Activated T-helper 2 cell treated with anti-CD3 and anti-CD28 coated beads, Interferon-gamma antibody, Interleukin-2, Interleukin-4, amounts not matched to agents 10 μg/mL and 5 μg/mL and 100 μg/mL, durations not matched to agents 14 hours and 24 hours and 36 hours (primary cell): Measurements from ENCODE around the gene DHCR7. TPM values are rescaled to one million over a fixed set of nuclear protein-coding genes. Genes with fewer than 3 reads are reported as not detected.

Source experiments
- DNase-seq: peaks from one replicate; pipeline ENCODE4 v3.0.0; 2021; ENCODE audit warnings: low spot score
- H3K27ac Mint-ChIP-seq: one replicate; pipeline ENCODE4 v1.8.0; 2021; ENCODE audit warnings: mixed read lengths
- H3K27me3 Mint-ChIP-seq: one replicate; pipeline ENCODE4 v1.8.0; 2021; ENCODE audit warnings: low read depth, mixed read lengths
- H3K36me3 Mint-ChIP-seq: one replicate; pipeline ENCODE4 v1.8.0; 2021; ENCODE audit warnings: low read depth, mixed read lengths
- H3K4me1 Mint-ChIP-seq: one replicate; pipeline ENCODE4 v1.8.0; 2021; ENCODE audit warnings: low read depth, mixed read lengths
- H3K4me3 Mint-ChIP-seq: one replicate; pipeline ENCODE4 v1.8.0; 2021; ENCODE audit warnings: low read depth, mild to moderate bottlenecking, moderate library complexity, mixed read lengths
- H3K9me3 Mint-ChIP-seq: one replicate; pipeline ENCODE4 v1.8.0; 2021; ENCODE audit warnings: mixed read lengths
- intact Hi-C: fragments of 100-400 bp; cut with micrococcal nuclease; formaldehyde crosslinking; loops from one replicate; pipeline ENCODE4 v1.15.1; 2023
- total RNA-seq: library from RNA; stranded (reverse); gene quantifications from 2 replicates; pipeline ENCODE4 v1.2.3, GENCODE V29; 2022

Gene DHCR7
- 129 and 136 TPM in 2 replicates for total RNA-seq

- peak within 1 kb of the TSS; percentile 81 for H3K27ac Mint-ChIP-seq
- intact Hi-C loops, result no loop called here
- peaks cover 7% of the 10 kb centered on the region for H3K9me3 Mint-ChIP-seq
- DNase-seq, result peak; percentile 94
- no peaks in the 10 kb centered on the region for H3K27me3 Mint-ChIP-seq
- H3K4me1 Mint-ChIP-seq, result peaks cover 52% of the 10 kb centered on the region
- H3K4me3 Mint-ChIP-seq, result peak within 1 kb of the TSS; percentile 95
- peaks cover 48% of the 10 kb centered on the region for H3K36me3 Mint-ChIP-seq
Observed at GRCh38 chr11:71448257-71449171, at the start of gene DHCR7. Gene DHCR7 (minus strand): TSS chr11:71448393. CDS start chr11:71444952, 3,441 bp downstream.

- no peak overlapping the region for H3K4me3 Mint-ChIP-seq
- H3K4me1 Mint-ChIP-seq, result peaks cover 8% of the 10 kb centered on the region
- intact Hi-C loops, result no loop called here
- peaks cover 85% of the 10 kb centered on the region for H3K36me3 Mint-ChIP-seq
- H3K9me3 Mint-ChIP-seq, result no peaks in the 10 kb centered on the region
- DNase-seq, result no peak
- peak overlapping the region; percentile 34 for H3K27ac Mint-ChIP-seq
- no peaks in the 10 kb centered on the region for H3K27me3 Mint-ChIP-seq
Observed at GRCh38 chr11:71496421-71496820, 48.2 kb upstream of the DHCR7 start.

- Mint-ChIP-seq H3K36me3 (peaks cover 86% of the 10 kb centered on the region), H3K27ac (peak overlapping the region; percentile 34), H3K27me3 (no peaks in the 10 kb centered on the region), H3K9me3 (no peaks in the 10 kb centered on the region), H3K4me1 (peaks cover 8% of the 10 kb centered on the region), H3K4me3 (no peak overlapping the region)
- intact Hi-C loops, result no loop called here
- no peak for DNase-seq
Observed at GRCh38 chr11:71495286-71496230, 47.4 kb upstream of the DHCR7 start.

GRCh38 chr11:71491940-71492339, 43.7 kb upstream of the DHCR7 start:
- H3K4me1 Mint-ChIP-seq, result peaks cover 23% of the 10 kb centered on the region
- peaks cover 85% of the 10 kb centered on the region for H3K36me3 Mint-ChIP-seq
- H3K4me3 Mint-ChIP-seq, result no peak overlapping the region
- peak overlapping the region; percentile 30 for H3K27ac Mint-ChIP-seq
- no peaks in the 10 kb centered on the region for H3K9me3 Mint-ChIP-seq
- H3K27me3 Mint-ChIP-seq, result no peaks in the 10 kb centered on the region
- DNase-seq, result no peak
- intact Hi-C loops, result no loop called here

GRCh38 chr11:71491531-71491930, 43.3 kb upstream of the DHCR7 start:
- Mint-ChIP-seq H3K36me3 (peaks cover 83% of the 10 kb centered on the region), H3K9me3 (no peaks in the 10 kb centered on the region), H3K4me3 (no peak overlapping the region), H3K27ac (peak overlapping the region; percentile 48), H3K4me1 (peaks cover 23% of the 10 kb centered on the region), H3K27me3 (no peaks in the 10 kb centered on the region)
- intact Hi-C loops, result no loop called here
- DNase-seq, result no peak

- peaks cover 23% of the 10 kb centered on the region for H3K4me1 Mint-ChIP-seq
- intact Hi-C loops, result no loop called here
- DNase-seq, result no peak
- H3K36me3 Mint-ChIP-seq, result peaks cover 83% of the 10 kb centered on the region
- peak overlapping the region; percentile 86 for H3K27ac Mint-ChIP-seq
- H3K27me3 Mint-ChIP-seq, result no peaks in the 10 kb centered on the region
- no peak overlapping the region for H3K4me3 Mint-ChIP-seq
- no peaks in the 10 kb centered on the region for H3K9me3 Mint-ChIP-seq
Observed at GRCh38 chr11:71490731-71491390, 42.7 kb upstream of the DHCR7 start.

GRCh38 chr11:71490044-71490730, 42.0 kb upstream of the DHCR7 start:
- Mint-ChIP-seq H3K9me3 (no peaks in the 10 kb centered on the region), H3K27me3 (no peaks in the 10 kb centered on the region), H3K4me1 (peaks cover 23% of the 10 kb centered on the region), H3K27ac (peak overlapping the region; percentile 86), H3K4me3 (no peak overlapping the region), H3K36me3 (peaks cover 83% of the 10 kb centered on the region)
- intact Hi-C loops, result no loop called here
- DNase-seq, result no peak

- Mint-ChIP-seq H3K27me3 (no peaks in the 10 kb centered on the region), H3K36me3 (peaks cover 84% of the 10 kb centered on the region), H3K4me1 (peaks cover 20% of the 10 kb centered on the region), H3K27ac (peak overlapping the region; percentile 90), H3K4me3 (peak overlapping the region; percentile 26), H3K9me3 (no peaks in the 10 kb centered on the region)
- peak; percentile 17 for DNase-seq
- intact Hi-C loops, result loop anchor here (2.0 kb wide), 1 partner anchor 37 kb away; the partner anchor contains the start of gene NADSYN1
Observed at GRCh38 chr11:71489311-71490043, 41.3 kb upstream of the DHCR7 start.

- H3K36me3 Mint-ChIP-seq, result peaks cover 83% of the 10 kb centered on the region
Observed at GRCh38 chr11:71488681-71489270, 40.6 kb upstream of the DHCR7 start.

GRCh38 chr11:71486320-71486719, 38.1 kb upstream of the DHCR7 start:
- Mint-ChIP-seq H3K36me3 (peaks cover 87% of the 10 kb centered on the region), H3K27me3 (no peaks in the 10 kb centered on the region), H3K9me3 (no peaks in the 10 kb centered on the region), H3K27ac (no peak overlapping the region), H3K4me1 (peaks cover 20% of the 10 kb centered on the region), H3K4me3 (no peak overlapping the region)
- intact Hi-C loops, result no loop called here
- no peak for DNase-seq

More at GRCh38 chr11:71488681-71489270, 40.6 kb upstream of the DHCR7 start:
- Mint-ChIP-seq H3K27ac (peak overlapping the region; percentile 90), H3K4me3 (no peak overlapping the region), H3K4me1 (peaks cover 20% of the 10 kb centered on the region), H3K9me3 (no peaks in the 10 kb centered on the region), H3K27me3 (no peaks in the 10 kb centered on the region)
- intact Hi-C loops, result loop anchor here (2.0 kb wide), 1 partner anchor 36 kb away; the partner anchor contains the start of gene NADSYN1
- no peak for DNase-seq

GRCh38 chr11:71485466-71485865, 37.3 kb upstream of the DHCR7 start:
- Mint-ChIP-seq H3K4me1 (peaks cover 20% of the 10 kb centered on the region), H3K9me3 (no peaks in the 10 kb centered on the region), H3K4me3 (no peak overlapping the region), H3K27ac (no peak overlapping the region), H3K36me3 (peaks cover 83% of the 10 kb centered on the region), H3K27me3 (no peaks in the 10 kb centered on the region)
- intact Hi-C loops, result no loop called here
- DNase-seq, result no peak
